HCT116 (cell line): ENCODE data around the gene AFDN. TPM values are rescaled to one million over a fixed set of nuclear protein-coding genes. Genes with fewer than 3 reads are reported as not detected.

Experiments
- ATAC-seq: fragments of 200-7000 bp; cut with Tn5 transposase; 2 replicates; pipeline ENCODE4 v1.9.1; 2020; ENCODE audit warnings: mild to moderate bottlenecking, moderate library complexity
- BruUV-seq: library from RNA; stranded (reverse); fragments of 400-500 nt; replicated peaks from 2 replicates; lab custom pipeline; 2021; lab: Mats Ljungman, UMichigan
- CTCF ChIA-PET: fragments of 300-600 bp; sonication (Branson Sonifier 250); formaldehyde crosslinking; loops from one replicate; lab custom pipeline; 2021; ENCODE audit warnings: antibody characterized with exemption; lab: Charles Lee
- POLR2A ChIA-PET: fragments of 300-600, 350-600 bp; sonication (Branson Sonifier 250); formaldehyde crosslinking; loops from one replicate; lab custom pipeline; 2021; ENCODE audit warnings: antibody characterized with exemption; lab: Charles Lee
- RAD21 ChIA-PET, 2 experiments: fragments of 300-600 bp; sonication (Branson Sonifier 250); formaldehyde crosslinking; loops; one replicate each; lab custom pipeline; 2023; ENCODE audit warnings: low total read pairs in 2 of 2; ENCODE audit not compliant: uncharacterized antibody in 2 of 2, unreplicated experiment in 2 of 2, low non-redundant PET in 1 of 2; lab: Charles Lee
- DNase-seq: peaks from one replicate; pipeline ENCODE4 v3.0.0-alpha.2; 2010; ENCODE audit warnings: low read depth, low spot score
- H2AFZ ChIP-seq: fragments of 200-600 bp; shearing (Covaris generic), sonication (generic); 2 replicates; pipeline ENCODE4 v1.6.1; 2017; ENCODE audit warnings: low read depth, mixed run types, mixed read lengths, antibody characterized with exemption, low read length; ENCODE audit not compliant: poor library complexity, severe bottlenecking
- H3K27ac ChIP-seq: 2 replicates; pipeline ENCODE4 v1.5.1; 2012; ENCODE audit warnings: low read depth, low read length
- H3K27me3 ChIP-seq: fragments of 200-600 bp; sonication (generic); 2 replicates; pipeline ENCODE4 v1.6.1; 2016; ENCODE audit warnings: mixed run types, low read length, mixed read lengths; ENCODE audit not compliant: insufficient read depth
- H3K36me3 ChIP-seq, 2 experiments: fragments of 200-500 bp in 1 of 2; fragments of 200-600 bp in 1 of 2; sonication (Bioruptor generic) in 1 of 2; sonication (generic) in 1 of 2; 2 replicates each; pipeline versions ENCODE4 v1.5.1 to v1.6.1; 2014 to 2016; ENCODE audit warnings: low read length in 2 of 2, inconsistent platforms in 1 of 2, mixed read lengths in 1 of 2, mixed run types in 1 of 2; ENCODE audit not compliant: insufficient read depth in 2 of 2, control insufficient read depth in 1 of 2
- H3K4me1 ChIP-seq, 2 experiments: fragments of 200-600 bp in 1 of 2; sonication (generic) in 1 of 2; 2 replicates each; pipeline versions ENCODE4 v1.5.1 to v1.6.1; 2012 to 2017; ENCODE audit warnings: low read length in 2 of 2, inconsistent platforms in 1 of 2, mild to moderate bottlenecking in 1 of 2, mixed read lengths in 1 of 2, mixed run types in 1 of 2, moderate library complexity in 1 of 2; ENCODE audit not compliant: insufficient read depth in 2 of 2, control insufficient read depth in 1 of 2
- H3K4me2 ChIP-seq: fragments of 200-600 bp; sonication (generic); 2 replicates; pipeline ENCODE4 v1.6.1; 2017; ENCODE audit warnings: mixed run types, low read length, mixed read lengths
- H3K4me3 ChIP-seq, 2 experiments: fragments of 200-600 bp in 1 of 2; sonication (generic) in 1 of 2; replicated peaks in 1 of 2; 2 replicates each; pipeline ENCODE4 v1.5.1; 2011 to 2016; ENCODE audit warnings: low read length in 2 of 2, control low read depth in 1 of 2, low read depth in 1 of 2, mild to moderate bottlenecking in 1 of 2, mixed read lengths in 1 of 2, mixed run types in 1 of 2
- H3K79me2 ChIP-seq: fragments of 200-600 bp; sonication (generic); 2 replicates; pipeline ENCODE4 v1.6.1; 2017; ENCODE audit warnings: mild to moderate bottlenecking, mixed run types, low read length, moderate library complexity, mixed read lengths; ENCODE audit not compliant: insufficient read depth
- H3K9ac ChIP-seq: fragments of 200-600 bp; sonication (generic); 2 replicates; pipeline ENCODE4 v1.6.1; 2016; ENCODE audit warnings: low read length, mixed read lengths
- H3K9me2 ChIP-seq: fragments of 200-600 bp; sonication (generic), shearing (Covaris generic); 2 replicates; pipeline ENCODE4 v1.6.1; 2017; ENCODE audit warnings: mixed run types, mild to moderate bottlenecking, moderate library complexity; ENCODE audit not compliant: insufficient read depth
- H3K9me3 ChIP-seq, 2 experiments: fragments of 200-500 bp in 1 of 2; fragments of 200-600 bp in 1 of 2; sonication (Bioruptor generic) in 1 of 2; sonication (generic) in 1 of 2; 2 replicates each; pipeline ENCODE4 v1.6.1; 2014 to 2017; ENCODE audit warnings: low read length in 2 of 2, mixed read lengths in 2 of 2, inconsistent platforms in 1 of 2, low read depth in 1 of 2, mild to moderate bottlenecking in 1 of 2, mixed run types in 1 of 2, moderate library complexity in 1 of 2; ENCODE audit not compliant: control insufficient read depth in 1 of 2, insufficient read depth in 1 of 2
- H4K20me1 ChIP-seq: fragments of 200-600 bp; sonication (generic), shearing (Covaris generic); 2 replicates; pipeline ENCODE4 v1.6.1; 2017; ENCODE audit warnings: mixed run types, mild to moderate bottlenecking, moderate library complexity; ENCODE audit not compliant: insufficient read depth
- CBX3 ChIP-seq: IDR thresholded peaks from 2 replicates; pipeline ENCODE4 v1.6.1; 2012; ENCODE audit warnings: low read depth
- CEBPB ChIP-seq: IDR thresholded peaks from 2 replicates; pipeline ENCODE4 v1.6.1; 2012; ENCODE audit warnings: low read depth
- CTCF ChIP-seq, 3 experiments: fragments of 200-600 bp in 1 of 3; sonication (generic) in 1 of 3; IDR thresholded peaks in 2 of 3; conservative IDR thresholded peaks in 1 of 3; 2 replicates each; pipeline ENCODE4 v1.5.1; 2012 to 2017; ENCODE audit warnings: low read depth in 2 of 3, low read length in 2 of 3, antibody characterized with exemption in 1 of 3, borderline replicate concordance in 1 of 3, control low read depth in 1 of 3, mild to moderate bottlenecking in 1 of 3, mixed read lengths in 1 of 3, mixed run types in 1 of 3, moderate library complexity in 1 of 3; ENCODE audit not compliant: insufficient read depth in 1 of 3
- EZH2phosphoT487 ChIP-seq: fragments of 200-600 bp; IDR thresholded peaks from 2 replicates; pipeline ENCODE4 v1.6.1; 2018; ENCODE audit warnings: antibody characterized with exemption, borderline replicate concordance
- JUND ChIP-seq: IDR thresholded peaks from 2 replicates; pipeline ENCODE4 v1.6.1; 2012
- POLR2A ChIP-seq: IDR thresholded peaks from 2 replicates; pipeline ENCODE4 v1.7.0; 2011; ENCODE audit warnings: borderline replicate concordance; ENCODE audit not compliant: insufficient read depth, insufficient read length; ENCODE audit errors: extremely low read depth
- POLR2AphosphoS5 ChIP-seq: IDR thresholded peaks from 2 replicates; pipeline ENCODE4 v1.6.1; 2011; ENCODE audit warnings: mild to moderate bottlenecking, low read depth, low read length, moderate library complexity
- SIN3A ChIP-seq: IDR thresholded peaks from 2 replicates; pipeline ENCODE4 v1.6.1; 2012; ENCODE audit warnings: low read depth
- SP1 ChIP-seq: IDR thresholded peaks from 2 replicates; pipeline ENCODE4 v1.6.1; 2012; ENCODE audit warnings: low read depth
- TCF7L2 ChIP-seq: IDR thresholded peaks from 2 replicates; pipeline ENCODE4 v1.7.0; 2011; ENCODE audit warnings: borderline replicate concordance, inconsistent platforms; ENCODE audit not compliant: insufficient read depth, insufficient read length; ENCODE audit errors: extremely low read depth
- YY1 ChIP-seq: IDR thresholded peaks from 2 replicates; pipeline ENCODE4 v1.6.1; 2011; ENCODE audit warnings: low read length, low read depth, moderate library complexity, mild to moderate bottlenecking; ENCODE audit not compliant: insufficient replicate concordance; ENCODE audit errors: extremely low read depth
- ZBTB33 ChIP-seq: IDR thresholded peaks from 2 replicates; pipeline ENCODE4 v1.6.1; 2011; ENCODE audit warnings: mild to moderate bottlenecking, low read length, moderate library complexity; ENCODE audit not compliant: insufficient replicate concordance; ENCODE audit errors: extremely low read depth
- ZFX ChIP-seq: fragments of 450-650 bp; IDR thresholded peaks from 2 replicates; pipeline ENCODE4 v1.6.1; 2017
- ZNF274 ChIP-seq: fragments of 200-500 bp; sonication (Bioruptor generic); IDR thresholded peaks from 2 replicates; pipeline ENCODE4 v1.6.1; 2014; ENCODE audit warnings: mild to moderate bottlenecking, low read depth, low read length, inconsistent platforms
- intact Hi-C: fragments of 100-400 bp; cut with micrococcal nuclease; formaldehyde crosslinking; loops from 2 replicates; pipeline ENCODE4 v1.10.0; 2022
- total RNA-seq: library from RNA; stranded (reverse); gene quantifications from one replicate; pipeline ENCODE4 v1.2.1, GENCODE V29; 2021; ENCODE audit not compliant: unreplicated experiment

Gene AFDN
- total RNA-seq, 1 experiment from 2014 or later, result 59.4 TPM

GRCh38 chr6:167941822-167942221 lies 115.1 kb downstream of the AFDN start:
- Histone ChIP-seq H3K27me3 (no peaks in the 10 kb centered on the region), H3K9me3 (no peaks in the 10 kb centered on the region), H2AFZ (no peak overlapping the region), H3K4me2 (no peak overlapping the region), H3K4me3 (no peak overlapping the region), H3K9me2 (no peaks in the 10 kb centered on the region), H3K27ac (no peak overlapping the region), H3K36me3 (peaks cover 4 to 12% of the 10 kb centered on the region in 2 experiments; a peak in 2 of 4 replicates), H3K79me2 (no peaks in the 10 kb centered on the region), H4K20me1 (no peaks in the 10 kb centered on the region), H3K9ac (no peak overlapping the region), H3K4me1 (peaks cover 0 to 7% of the 10 kb centered on the region in 2 experiments; a peak in 1 of 4 replicates)
- ChIA-PET RAD21 (no interaction called here), CTCF (no interaction called here), POLR2A (no interaction called here)
- intact Hi-C loops, result no loop called here
- no peak for DNase-seq
- no peak for TF ChIP-seq ZFX
- no peak for TF ChIP-seq TCF7L2
- TF ChIP-seq CBX3, result no peak
- no peak for TF ChIP-seq ZNF274
- no peak for TF ChIP-seq CTCF (IDR thresholded peaks at IDR 0.05 in 2 of 3, conservative IDR thresholded peaks at IDR 0.05 in 1 of 3; ENCODE audit: borderline replicate concordance in 1 of 3, insufficient read depth in 1 of 3, low read depth in 2 of 3, low read length in 2 of 3)
- TF ChIP-seq POLR2A, result no peak
- TF ChIP-seq SP1, result no peak
- no peak for TF ChIP-seq JUND
- TF ChIP-seq POLR2AphosphoS5, result no peak
- no peak for TF ChIP-seq CEBPB
- TF ChIP-seq SIN3A, result no peak
- no peak for TF ChIP-seq EZH2phosphoT487
- TF ChIP-seq YY1, result no peak
- TF ChIP-seq ZBTB33, result no peak
- no TSS peak for BruUV-seq
- no peak for ATAC-seq
